Measurements from ENCODE around the gene TFEC.

- no peak for TF ChIP-seq CTCF (conservative IDR thresholded peaks at IDR 0.05; ENCODE audit: low read depth in 2 of 2)
- TF ChIP-seq EZH2 (IDR thresholded peaks at IDR 0.05; ENCODE audit: low read depth, unreplicated experiment), result no peak
- TF ChIP-seq EZH2phosphoT487 (IDR thresholded peaks at IDR 0.05; ENCODE audit: unreplicated experiment), result no peak
- TF ChIP-seq ZNF331 (CRISPR knock-in tag; IDR thresholded peaks at IDR 0.05; ENCODE audit: low read depth), result no peak
- TF ChIP-seq REST (IDR thresholded peaks at IDR 0.05; ENCODE audit: unreplicated experiment), result no peak
- no peak for TF ChIP-seq ETS1 (IDR thresholded peaks at IDR 0.05)
- no peak for TF ChIP-seq JUNB (IDR thresholded peaks at IDR 0.05; ENCODE audit: unreplicated experiment)
These were observed 15.0 kb upstream of the TFEC start for GRCh38 chr7:116045532-116045931.

All from GM23338 (cell line).